HCT116 (cell line): Measurements from ENCODE around the gene BPIFB4. TPM values are rescaled to one million over a fixed set of nuclear protein-coding genes. Genes with fewer than 3 reads are reported as not detected.

Source experiments
- ATAC-seq: fragments of 200-7000 bp; cut with Tn5 transposase; 2 replicates; pipeline ENCODE4 v1.9.1; 2020; ENCODE audit warnings: mild to moderate bottlenecking, moderate library complexity
- BruUV-seq: library from RNA; stranded (reverse); fragments of 400-500 nt; replicated peaks from 2 replicates; lab custom pipeline; 2021; lab: Mats Ljungman, UMichigan
- CTCF ChIA-PET: fragments of 300-600 bp; sonication (Branson Sonifier 250); formaldehyde crosslinking; loops from one replicate; lab custom pipeline; 2021; ENCODE audit warnings: antibody characterized with exemption; lab: Charles Lee
- POLR2A ChIA-PET: fragments of 300-600, 350-600 bp; sonication (Branson Sonifier 250); formaldehyde crosslinking; loops from one replicate; lab custom pipeline; 2021; ENCODE audit warnings: antibody characterized with exemption; lab: Charles Lee
- RAD21 ChIA-PET, 2 experiments: fragments of 300-600 bp; sonication (Branson Sonifier 250); formaldehyde crosslinking; loops; one replicate each; lab custom pipeline; 2023; ENCODE audit warnings: low total read pairs in 2 of 2; ENCODE audit not compliant: uncharacterized antibody in 2 of 2, unreplicated experiment in 2 of 2, low non-redundant PET in 1 of 2; lab: Charles Lee
- DNase-seq: peaks from one replicate; pipeline ENCODE4 v3.0.0-alpha.2; 2010; ENCODE audit warnings: low read depth, low spot score
- H2AFZ ChIP-seq: fragments of 200-600 bp; shearing (Covaris generic), sonication (generic); 2 replicates; pipeline ENCODE4 v1.6.1; 2017; ENCODE audit warnings: low read depth, mixed run types, mixed read lengths, antibody characterized with exemption, low read length; ENCODE audit not compliant: poor library complexity, severe bottlenecking
- H3K27ac ChIP-seq: 2 replicates; pipeline ENCODE4 v1.5.1; 2012; ENCODE audit warnings: low read depth, low read length
- H3K27me3 ChIP-seq: fragments of 200-600 bp; sonication (generic); 2 replicates; pipeline ENCODE4 v1.6.1; 2016; ENCODE audit warnings: mixed run types, low read length, mixed read lengths; ENCODE audit not compliant: insufficient read depth
- H3K36me3 ChIP-seq, 2 experiments: fragments of 200-500 bp in 1 of 2; fragments of 200-600 bp in 1 of 2; sonication (Bioruptor generic) in 1 of 2; sonication (generic) in 1 of 2; 2 replicates each; pipeline versions ENCODE4 v1.5.1 to v1.6.1; 2014 to 2016; ENCODE audit warnings: low read length in 2 of 2, inconsistent platforms in 1 of 2, mixed read lengths in 1 of 2, mixed run types in 1 of 2; ENCODE audit not compliant: insufficient read depth in 2 of 2, control insufficient read depth in 1 of 2
- H3K4me1 ChIP-seq, 2 experiments: fragments of 200-600 bp in 1 of 2; sonication (generic) in 1 of 2; 2 replicates each; pipeline versions ENCODE4 v1.5.1 to v1.6.1; 2012 to 2017; ENCODE audit warnings: low read length in 2 of 2, inconsistent platforms in 1 of 2, mild to moderate bottlenecking in 1 of 2, mixed read lengths in 1 of 2, mixed run types in 1 of 2, moderate library complexity in 1 of 2; ENCODE audit not compliant: insufficient read depth in 2 of 2, control insufficient read depth in 1 of 2
- H3K4me2 ChIP-seq: fragments of 200-600 bp; sonication (generic); 2 replicates; pipeline ENCODE4 v1.6.1; 2017; ENCODE audit warnings: mixed run types, low read length, mixed read lengths
- H3K4me3 ChIP-seq, 2 experiments: fragments of 200-600 bp in 1 of 2; sonication (generic) in 1 of 2; replicated peaks in 1 of 2; 2 replicates each; pipeline ENCODE4 v1.5.1; 2011 to 2016; ENCODE audit warnings: low read length in 2 of 2, control low read depth in 1 of 2, low read depth in 1 of 2, mild to moderate bottlenecking in 1 of 2, mixed read lengths in 1 of 2, mixed run types in 1 of 2
- H3K79me2 ChIP-seq: fragments of 200-600 bp; sonication (generic); 2 replicates; pipeline ENCODE4 v1.6.1; 2017; ENCODE audit warnings: mild to moderate bottlenecking, mixed run types, low read length, moderate library complexity, mixed read lengths; ENCODE audit not compliant: insufficient read depth
- H3K9ac ChIP-seq: fragments of 200-600 bp; sonication (generic); 2 replicates; pipeline ENCODE4 v1.6.1; 2016; ENCODE audit warnings: low read length, mixed read lengths
- H3K9me2 ChIP-seq: fragments of 200-600 bp; sonication (generic), shearing (Covaris generic); 2 replicates; pipeline ENCODE4 v1.6.1; 2017; ENCODE audit warnings: mixed run types, mild to moderate bottlenecking, moderate library complexity; ENCODE audit not compliant: insufficient read depth
- H3K9me3 ChIP-seq, 2 experiments: fragments of 200-500 bp in 1 of 2; fragments of 200-600 bp in 1 of 2; sonication (Bioruptor generic) in 1 of 2; sonication (generic) in 1 of 2; 2 replicates each; pipeline ENCODE4 v1.6.1; 2014 to 2017; ENCODE audit warnings: low read length in 2 of 2, mixed read lengths in 2 of 2, inconsistent platforms in 1 of 2, low read depth in 1 of 2, mild to moderate bottlenecking in 1 of 2, mixed run types in 1 of 2, moderate library complexity in 1 of 2; ENCODE audit not compliant: control insufficient read depth in 1 of 2, insufficient read depth in 1 of 2
- H4K20me1 ChIP-seq: fragments of 200-600 bp; sonication (generic), shearing (Covaris generic); 2 replicates; pipeline ENCODE4 v1.6.1; 2017; ENCODE audit warnings: mixed run types, mild to moderate bottlenecking, moderate library complexity; ENCODE audit not compliant: insufficient read depth
- CEBPB ChIP-seq: IDR thresholded peaks from 2 replicates; pipeline ENCODE4 v1.6.1; 2012; ENCODE audit warnings: low read depth
- CTCF ChIP-seq, 3 experiments: fragments of 200-600 bp in 1 of 3; sonication (generic) in 1 of 3; IDR thresholded peaks in 2 of 3; conservative IDR thresholded peaks in 1 of 3; 2 replicates each; pipeline ENCODE4 v1.5.1; 2012 to 2017; ENCODE audit warnings: low read depth in 2 of 3, low read length in 2 of 3, antibody characterized with exemption in 1 of 3, borderline replicate concordance in 1 of 3, control low read depth in 1 of 3, mild to moderate bottlenecking in 1 of 3, mixed read lengths in 1 of 3, mixed run types in 1 of 3, moderate library complexity in 1 of 3; ENCODE audit not compliant: insufficient read depth in 1 of 3
- EGR1 ChIP-seq: IDR thresholded peaks from 2 replicates; pipeline ENCODE4 v1.6.1; 2012; ENCODE audit warnings: low read depth
- ELF1 ChIP-seq: IDR thresholded peaks from 2 replicates; pipeline ENCODE4 v1.6.1; 2012; ENCODE audit warnings: low read depth, borderline replicate concordance
- EZH2phosphoT487 ChIP-seq: fragments of 200-600 bp; IDR thresholded peaks from 2 replicates; pipeline ENCODE4 v1.6.1; 2018; ENCODE audit warnings: antibody characterized with exemption, borderline replicate concordance
- SIN3A ChIP-seq: IDR thresholded peaks from 2 replicates; pipeline ENCODE4 v1.6.1; 2012; ENCODE audit warnings: low read depth
- YY1 ChIP-seq: IDR thresholded peaks from 2 replicates; pipeline ENCODE4 v1.6.1; 2011; ENCODE audit warnings: low read length, low read depth, moderate library complexity, mild to moderate bottlenecking; ENCODE audit not compliant: insufficient replicate concordance; ENCODE audit errors: extremely low read depth
- ZBTB33 ChIP-seq: IDR thresholded peaks from 2 replicates; pipeline ENCODE4 v1.6.1; 2011; ENCODE audit warnings: mild to moderate bottlenecking, low read length, moderate library complexity; ENCODE audit not compliant: insufficient replicate concordance; ENCODE audit errors: extremely low read depth
- ZFX ChIP-seq: fragments of 450-650 bp; IDR thresholded peaks from 2 replicates; pipeline ENCODE4 v1.6.1; 2017
- ZNF274 ChIP-seq: fragments of 200-500 bp; sonication (Bioruptor generic); IDR thresholded peaks from 2 replicates; pipeline ENCODE4 v1.6.1; 2014; ENCODE audit warnings: mild to moderate bottlenecking, low read depth, low read length, inconsistent platforms
- intact Hi-C: fragments of 100-400 bp; cut with micrococcal nuclease; formaldehyde crosslinking; loops from 2 replicates; pipeline ENCODE4 v1.10.0; 2022
- total RNA-seq: library from RNA; stranded (reverse); gene quantifications from one replicate; pipeline ENCODE4 v1.2.1, GENCODE V29; 2021; ENCODE audit not compliant: unreplicated experiment

BPIFB4 gene
- total RNA-seq, 1 experiment from 2014 or later: not detected

- CTCF ChIA-PET: no interaction called here
- peaks cover 38% of the 10 kb centered on the region for H3K27me3 ChIP-seq
- H3K27ac ChIP-seq: no peak overlapping the region
- no peak overlapping the region for H3K9ac ChIP-seq
- no peaks in the 10 kb centered on the region for H3K79me2 ChIP-seq
- intact Hi-C loops: no loop called here
- ATAC-seq: no peak
- H3K36me3 ChIP-seq: no peaks in the 10 kb centered on the region
- no TSS peak for BruUV-seq
- no peaks in the 10 kb centered on the region for H3K9me2 ChIP-seq
- RAD21 ChIA-PET: no interaction called here
- no peak for TF ChIP-seq ZFX
- TF ChIP-seq EGR1: no peak
- TF ChIP-seq, all 23 proteins: peak for 0
- POLR2A ChIA-PET: no interaction called here
- Histone ChIP-seq H3K4me2 (no peak overlapping the region), H4K20me1 (no peaks in the 10 kb centered on the region), H2AFZ (no peak overlapping the region), H3K9me3 (no peaks in the 10 kb centered on the region), H3K4me1 (peaks cover under 1 to 4% of the 10 kb centered on the region in 2 experiments; a peak in 3 of 4 replicates), H3K4me3 (no peak overlapping the region)
- DNase-seq: no peak
These were observed 80.3 kb downstream of the BPIFB4 start for GRCh38 chr20:33159713-33160112.

- Histone ChIP-seq H3K79me2 (no peaks in the 10 kb centered on the region), H4K20me1 (no peaks in the 10 kb centered on the region), H3K9me2 (no peaks in the 10 kb centered on the region), H3K27ac (no peak overlapping the region), H3K4me2 (no peak overlapping the region), H3K9ac (no peak overlapping the region), H3K27me3 (peaks cover 32% of the 10 kb centered on the region), H3K4me3 (no peak overlapping the region), H3K9me3 (no peaks in the 10 kb centered on the region), H3K4me1 (peaks cover 10 to 13% of the 10 kb centered on the region in 2 experiments; a peak in 3 of 4 replicates), H3K36me3 (no peaks in the 10 kb centered on the region), H2AFZ (no peak overlapping the region)
- BruUV-seq: no TSS peak
- no peak for TF ChIP-seq EZH2phosphoT487
- no peak for TF ChIP-seq EGR1
- TF ChIP-seq SIN3A: no peak
- no peak for TF ChIP-seq ZBTB33
- no peak for TF ChIP-seq ZNF274
- no peak for TF ChIP-seq ELF1
- no peak for TF ChIP-seq YY1
- no peak for TF ChIP-seq CEBPB
- no peak for TF ChIP-seq ZFX
- no peak for TF ChIP-seq CTCF (IDR thresholded peaks at IDR 0.05 in 2 of 3, conservative IDR thresholded peaks at IDR 0.05 in 1 of 3; ENCODE audit: borderline replicate concordance in 1 of 3, insufficient read depth in 1 of 3, low read depth in 2 of 3, low read length in 2 of 3)
- ChIA-PET RAD21 (no interaction called here), CTCF (no interaction called here), POLR2A (no interaction called here)
- DNase-seq: no peak
- no peak for ATAC-seq
- intact Hi-C loops: no loop called here
These were observed 81.2 kb downstream of the BPIFB4 start for GRCh38 chr20:33160681-33161080.
